ENCODE measurements around the gene CROCC.
"Not testable (repeated sequence)": the region's sequence is repeated elsewhere in the genome, so short reads cannot be mapped to it uniquely, and the experiment has no call there.

Gene CROCC

DNA sequence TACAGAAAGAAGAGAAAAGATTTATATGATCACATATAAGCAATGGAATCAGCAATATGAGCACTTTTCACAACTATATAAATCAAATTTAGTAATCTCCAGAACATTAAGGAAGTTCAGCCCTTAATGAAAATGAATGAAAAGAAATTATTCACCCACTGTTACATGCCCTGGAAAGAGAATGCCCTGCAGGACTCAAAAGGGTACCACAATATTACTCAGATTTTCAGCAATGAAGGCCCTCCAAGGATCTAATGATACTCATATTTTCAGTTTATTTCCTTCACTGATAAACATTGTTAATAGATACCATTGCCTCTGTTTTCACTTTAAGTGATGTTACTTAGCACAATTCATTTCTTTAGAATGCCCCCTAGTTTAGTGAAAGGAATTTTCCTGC is 23.4 kb upstream of the CROCC start:
- DNase-seq, result not testable (repeated sequence)

DNA sequence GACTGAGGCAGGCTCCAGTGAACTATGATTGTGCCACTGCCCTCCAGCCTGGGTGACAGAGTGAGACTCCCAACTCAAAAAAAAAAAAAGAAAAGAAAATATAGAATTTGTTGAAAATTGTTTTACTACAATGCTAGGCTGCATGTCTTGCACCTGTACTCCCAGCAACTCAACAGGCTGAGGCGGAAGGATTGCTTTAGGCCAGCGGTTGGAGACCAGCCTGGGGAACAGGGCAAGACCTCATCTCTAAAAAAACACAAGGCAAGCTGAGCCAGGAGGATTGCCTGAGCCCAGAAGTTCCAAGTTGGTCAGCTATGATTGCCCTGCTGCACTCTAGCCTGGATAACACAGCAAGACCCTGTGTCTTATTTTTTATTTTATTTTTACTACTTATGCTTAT is 22.7 kb upstream of the CROCC start:
- not testable (repeated sequence) for DNase-seq

DNA sequence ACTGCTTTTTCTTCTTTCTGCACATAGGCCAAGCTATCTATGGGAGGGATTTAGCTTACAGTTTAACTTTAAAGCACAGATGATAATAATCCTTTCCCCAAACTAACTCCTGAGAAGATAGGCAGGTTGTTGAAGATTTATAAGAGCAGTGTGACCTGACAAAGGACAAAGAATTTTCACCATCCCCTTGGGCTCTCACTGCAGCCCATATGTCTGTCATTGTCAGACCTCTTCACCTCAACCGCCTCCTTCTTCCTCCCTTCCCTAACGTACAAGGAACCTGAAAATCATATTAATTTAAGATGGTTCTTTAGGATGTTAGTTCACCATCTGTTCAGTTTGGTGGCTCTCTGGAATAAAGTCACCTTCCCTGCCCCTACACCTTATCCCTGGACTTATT is 21.0 kb upstream of the CROCC start:
- DNase-seq, result no peak

DNA sequence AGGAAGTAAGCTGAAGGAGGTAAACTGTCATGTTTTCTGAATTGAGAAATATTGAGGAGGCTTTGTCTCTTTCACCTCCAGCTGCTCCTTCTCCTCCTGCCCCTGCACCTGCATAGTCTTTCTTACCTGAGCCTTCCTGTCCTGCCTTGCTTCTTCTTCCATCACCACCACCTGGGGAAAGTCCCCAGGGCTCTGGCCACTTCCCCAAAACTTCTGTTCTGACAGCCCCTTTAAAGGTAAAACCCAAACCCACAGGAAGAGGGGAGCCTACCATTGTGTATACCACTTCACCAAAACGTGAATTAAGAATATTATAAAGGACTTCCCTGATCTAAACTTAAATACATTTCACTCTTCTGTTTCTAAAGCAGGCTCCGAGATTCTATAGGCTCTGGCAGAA is 20.4 kb upstream of the CROCC start:
- not testable (repeated sequence) for DNase-seq

DNA sequence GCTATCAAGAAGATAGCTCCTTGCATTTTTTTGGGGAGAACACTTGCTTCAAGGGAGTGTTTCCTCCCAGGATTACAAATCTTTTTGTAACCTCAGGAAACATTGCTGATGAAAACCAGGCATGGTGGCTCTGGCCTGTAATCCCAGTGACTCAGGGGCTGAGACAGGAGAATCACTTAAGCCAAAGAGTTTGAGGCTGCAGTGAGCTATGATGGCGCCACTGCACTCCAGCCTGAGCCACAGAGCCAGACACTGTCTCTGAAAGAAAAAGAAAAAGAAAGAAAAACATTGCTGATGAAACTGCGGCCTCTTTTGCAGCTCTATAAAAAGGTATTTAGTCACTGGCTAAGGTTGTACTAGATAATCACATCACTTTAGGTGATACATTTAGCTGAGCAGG is 18.7 kb upstream of the CROCC start:
- DNase-seq, result no peak

DNA sequence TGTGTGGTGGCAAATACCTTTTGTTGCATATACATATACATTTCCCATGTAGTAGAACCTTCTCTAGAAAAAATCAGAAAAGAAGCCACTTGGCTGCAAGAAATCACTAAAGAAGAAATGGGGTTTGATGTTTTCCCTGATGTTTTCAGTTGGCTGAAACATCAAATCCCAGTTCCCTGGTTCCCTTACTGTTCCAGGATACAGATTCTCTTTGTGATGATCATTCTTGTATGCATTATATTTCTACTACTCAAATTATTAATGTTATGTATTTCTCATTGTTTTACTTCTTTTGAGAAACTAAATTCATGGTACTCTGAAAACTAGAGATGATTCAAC is 18.3 kb upstream of the CROCC start:
- no peak for DNase-seq

DNA sequence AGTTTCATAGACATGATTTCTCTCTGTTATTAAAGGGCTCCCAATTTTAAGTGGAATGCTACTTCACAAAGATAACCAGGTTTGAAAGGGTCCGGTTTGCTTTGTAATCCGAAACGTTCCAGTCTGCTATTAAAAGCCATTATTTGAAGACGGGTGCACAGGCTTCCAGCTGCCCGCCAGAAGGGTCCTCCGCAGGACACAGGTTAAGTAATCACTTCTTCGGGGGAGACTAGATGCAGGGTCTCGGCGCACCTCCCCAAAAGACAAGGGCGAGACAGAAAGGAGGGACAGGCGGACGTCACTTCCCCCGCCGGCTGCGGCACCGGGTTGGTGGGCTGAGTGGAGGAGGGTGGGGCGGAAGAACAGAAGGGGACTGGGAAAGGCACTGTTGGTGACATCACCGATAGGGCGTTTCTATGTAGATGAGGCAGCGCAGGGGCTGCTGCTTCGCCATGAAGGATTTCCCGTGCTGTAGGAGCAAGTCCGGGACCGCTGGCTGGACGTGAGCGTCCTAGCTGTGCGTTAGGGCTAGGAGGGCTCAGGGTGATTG is 17.1 kb upstream of the CROCC start:
- DNase-seq, result peak; percentile 97

DNA sequence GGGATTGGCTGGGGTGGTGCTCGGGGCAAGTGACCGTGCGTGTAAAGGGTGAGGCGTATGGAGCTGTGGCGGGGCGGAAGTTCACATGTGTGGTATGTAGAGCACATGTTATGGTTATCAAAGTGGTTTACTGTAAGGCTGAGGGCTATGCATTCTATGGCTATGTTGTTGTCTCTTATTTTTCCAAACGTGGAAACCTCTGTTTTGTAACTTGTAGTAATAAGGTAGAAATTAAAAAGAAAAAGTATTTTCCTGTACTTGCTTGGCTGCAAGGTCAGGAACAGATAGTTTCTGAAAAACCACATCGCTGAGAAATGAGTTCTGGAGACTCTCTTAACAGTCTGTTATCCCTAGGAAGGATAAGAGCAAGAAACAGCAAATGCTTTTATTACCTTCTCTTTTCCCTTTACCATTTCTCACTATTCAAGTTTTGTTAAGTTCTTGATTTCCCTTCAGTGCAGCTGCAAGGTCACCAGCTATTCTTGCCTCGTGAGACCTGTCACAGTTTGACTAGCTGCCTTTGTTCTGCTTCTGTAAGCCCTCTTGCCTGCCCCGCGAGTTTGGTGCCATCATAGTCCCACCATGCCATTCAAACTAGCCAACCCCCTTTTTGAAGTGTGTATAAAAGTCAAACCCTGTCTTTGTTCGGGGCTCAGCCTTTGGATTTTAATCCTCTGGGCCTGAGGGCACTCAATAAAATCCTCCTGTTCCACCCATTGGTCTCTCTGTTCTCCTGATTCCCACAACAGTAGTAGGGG is 16.4 kb upstream of the CROCC start:
- DNase-seq, result no peak

DNA sequence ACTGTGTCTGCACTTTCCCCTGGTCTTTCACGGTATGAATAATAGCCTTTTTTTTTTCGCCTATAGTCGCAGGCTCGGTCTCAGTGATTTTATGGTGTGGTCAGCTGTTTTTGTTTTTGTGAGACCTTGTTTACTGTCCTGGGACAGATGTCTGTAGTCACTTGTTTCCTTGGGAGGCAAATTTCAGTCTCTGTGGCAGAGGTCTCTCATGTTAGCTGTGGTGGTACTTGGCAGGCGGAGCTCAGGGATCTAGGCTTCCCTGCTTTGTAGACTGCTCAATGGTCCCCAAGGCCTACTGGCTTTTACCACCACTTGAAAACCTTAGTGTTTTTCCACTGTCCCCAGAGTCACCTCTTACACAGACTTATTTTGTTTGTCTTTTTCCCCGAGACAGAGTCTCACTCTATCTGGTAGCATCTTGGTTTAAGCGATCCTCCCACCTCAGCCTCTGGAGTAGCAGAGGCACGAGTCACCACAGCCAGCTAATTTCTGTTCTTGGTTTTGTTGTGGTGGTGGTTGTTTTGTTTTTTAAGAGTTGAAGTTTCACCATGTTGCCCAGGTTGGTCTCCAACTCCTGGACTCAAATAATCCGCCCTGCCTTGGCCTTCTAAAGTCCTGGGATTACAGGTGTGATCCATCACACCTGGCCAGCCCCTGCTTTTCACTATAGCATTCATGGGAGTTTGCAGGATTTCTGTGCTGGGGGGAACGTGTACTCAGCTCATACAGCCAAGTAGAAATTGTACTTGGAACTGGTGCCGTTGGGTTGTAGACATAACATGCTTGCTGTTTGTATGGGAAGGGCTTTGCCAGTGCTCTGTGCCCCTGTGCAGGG is 15.6 kb upstream of the CROCC start:
- DNase-seq, result no peak

DNA sequence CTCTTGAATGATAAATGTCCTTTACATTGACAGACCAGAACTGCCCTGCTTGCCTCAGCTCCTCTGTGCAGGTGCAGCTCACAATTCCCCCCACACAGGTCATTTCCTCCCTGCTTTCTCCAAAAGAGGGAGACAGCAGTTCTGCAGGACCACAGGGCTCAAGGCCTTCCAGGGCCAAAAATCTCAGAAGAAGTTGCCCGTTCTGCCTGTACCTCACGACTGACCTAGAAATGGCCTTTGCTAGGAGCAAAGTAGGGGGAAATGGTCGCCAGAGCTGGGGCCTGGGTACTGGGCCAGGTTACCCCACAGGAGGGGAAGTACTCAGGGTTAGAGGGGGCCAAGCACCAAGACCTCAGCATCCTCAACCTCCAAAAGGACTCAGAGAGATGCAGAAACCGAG is 14.9 kb upstream of the CROCC start:
- DNase-seq, result no peak

DNA sequence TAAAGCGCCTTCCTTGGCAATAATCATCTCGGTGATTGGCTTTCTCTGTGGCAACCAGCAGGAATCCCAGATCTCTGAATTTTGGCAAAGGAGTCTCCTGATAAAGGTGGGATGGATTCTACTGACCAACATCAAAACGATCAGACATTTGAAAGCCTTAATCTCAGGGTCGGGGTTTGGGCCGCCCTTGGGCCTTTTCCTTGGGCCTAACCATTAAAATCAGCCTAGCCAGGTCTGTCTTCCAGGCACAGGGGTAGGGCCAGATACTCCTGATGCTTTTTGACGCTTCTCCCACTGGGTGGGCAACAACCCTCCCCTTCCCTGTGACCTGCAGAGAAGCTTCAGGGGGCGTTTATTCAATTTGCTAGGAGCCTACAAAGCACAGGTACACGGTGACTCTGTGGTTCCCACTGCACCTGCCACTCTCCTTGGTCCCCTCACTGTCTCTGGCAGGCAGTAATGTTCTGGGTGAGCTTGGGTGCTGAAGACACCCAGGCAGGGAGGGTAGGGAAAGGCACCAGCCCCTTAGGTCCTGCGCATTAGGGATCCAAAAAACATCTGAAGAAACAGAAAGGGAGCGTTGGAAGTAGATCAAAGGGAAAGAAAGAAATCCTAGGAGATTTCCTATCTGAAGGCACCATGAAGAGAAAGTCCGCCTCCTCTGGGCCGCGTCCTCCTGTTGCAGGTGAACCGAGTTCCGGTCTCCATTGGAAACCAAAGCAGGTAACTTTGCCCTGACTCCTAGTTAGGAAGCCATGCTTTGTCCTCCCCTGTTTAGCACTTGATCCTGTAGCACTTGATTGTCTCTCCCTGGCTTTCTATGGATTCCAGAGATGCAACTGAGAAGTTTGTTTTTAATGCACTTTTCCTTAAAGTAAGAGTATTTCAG is 13.6 kb upstream of the CROCC start:
- no peak for DNase-seq

DNA sequence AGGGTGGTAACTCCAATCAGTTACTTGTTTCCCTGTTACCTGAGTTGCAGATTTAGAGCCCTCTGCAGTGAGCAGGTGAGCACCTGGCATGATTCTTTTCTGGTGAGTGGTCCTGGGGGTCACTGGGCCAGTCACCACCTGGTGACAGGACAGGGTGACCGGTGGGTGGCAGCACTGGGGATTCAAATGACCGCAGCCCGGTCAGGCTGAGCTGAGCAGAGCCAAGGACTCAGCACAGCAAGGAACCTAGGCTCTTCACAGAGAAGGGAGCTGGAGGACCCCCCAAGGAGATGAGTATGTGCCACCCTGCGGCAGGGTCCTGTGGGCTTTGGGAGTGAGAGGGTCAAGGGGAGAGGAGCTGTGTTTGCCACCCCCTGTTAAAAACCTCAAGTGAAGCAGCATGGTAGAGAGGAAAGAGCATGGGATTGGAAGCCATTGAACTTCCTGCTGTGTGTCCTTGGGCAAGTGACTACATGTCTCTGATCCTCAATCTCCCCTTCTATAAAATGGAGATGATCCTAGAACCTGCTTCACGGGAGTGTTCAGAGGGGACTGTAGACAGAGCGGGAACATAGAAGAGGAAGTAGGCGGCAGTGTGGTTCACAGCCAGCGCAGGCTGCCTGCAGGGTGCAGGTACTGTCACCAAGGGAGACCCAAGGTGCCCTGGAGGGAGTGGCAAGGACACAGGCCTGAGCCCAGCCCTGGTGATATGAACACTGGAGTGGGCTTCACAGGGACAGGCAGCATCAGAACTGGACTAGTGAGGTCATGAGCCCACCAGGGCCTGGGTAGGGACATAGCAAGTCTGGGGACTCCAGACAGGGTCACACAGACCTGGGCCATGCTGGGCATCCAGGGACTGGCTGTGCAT is 9.6 kb upstream of the CROCC start:
- not testable (repeated sequence) for DNase-seq

DNA sequence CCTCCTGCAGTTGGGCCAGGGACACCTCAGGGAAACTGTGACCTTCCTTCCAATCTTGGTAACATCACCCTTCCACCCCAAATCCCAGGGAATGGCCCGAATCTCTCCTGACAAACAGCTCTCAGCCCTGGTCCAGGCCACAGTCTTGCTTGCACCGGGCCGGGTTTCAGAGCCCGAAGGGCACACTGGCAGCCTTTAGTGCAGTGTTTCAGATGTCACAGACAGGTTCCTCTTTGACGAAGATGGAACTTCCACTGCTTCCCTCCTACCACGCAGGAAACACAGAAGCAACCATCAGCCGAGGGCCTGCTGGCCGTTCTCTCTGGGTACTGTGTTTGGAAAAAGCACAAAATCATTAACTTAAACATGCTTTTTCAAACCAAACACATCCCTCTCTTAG is 9.0 kb upstream of the CROCC start:
- not testable (repeated sequence) for DNase-seq

DNA sequence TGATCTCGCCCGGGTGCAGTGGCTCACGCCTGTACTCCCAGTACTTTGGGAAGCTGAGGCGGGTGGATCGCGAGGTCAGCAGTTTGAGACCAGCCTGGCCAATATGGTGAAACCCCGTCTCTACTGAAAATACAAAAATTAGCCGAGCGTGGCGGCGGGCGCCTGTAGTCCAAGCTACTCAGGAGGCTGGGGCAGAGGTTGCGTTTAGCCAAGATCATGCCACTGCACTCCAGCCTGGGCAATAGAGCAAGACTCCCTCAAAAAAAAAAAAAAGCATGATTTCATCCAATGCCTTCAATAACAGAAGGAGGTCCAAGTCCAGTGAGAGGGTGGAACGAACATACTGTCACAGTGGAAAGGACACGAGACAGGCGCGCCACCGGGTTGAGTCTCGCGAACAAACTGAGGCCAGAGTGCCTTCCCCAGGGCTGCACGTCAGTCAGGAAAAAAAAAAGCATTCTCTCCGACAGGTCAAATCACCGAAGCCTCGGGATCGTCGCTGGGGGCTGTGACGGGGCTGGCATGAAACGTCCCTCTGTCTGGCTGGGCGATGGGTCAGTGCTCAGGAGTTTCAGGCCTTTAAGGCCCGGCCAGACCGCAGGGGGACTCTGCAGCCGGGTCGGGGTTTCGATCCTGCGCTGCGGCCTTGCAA is 8.4 kb upstream of the CROCC start:
- DNase-seq, result no peak

DNA sequence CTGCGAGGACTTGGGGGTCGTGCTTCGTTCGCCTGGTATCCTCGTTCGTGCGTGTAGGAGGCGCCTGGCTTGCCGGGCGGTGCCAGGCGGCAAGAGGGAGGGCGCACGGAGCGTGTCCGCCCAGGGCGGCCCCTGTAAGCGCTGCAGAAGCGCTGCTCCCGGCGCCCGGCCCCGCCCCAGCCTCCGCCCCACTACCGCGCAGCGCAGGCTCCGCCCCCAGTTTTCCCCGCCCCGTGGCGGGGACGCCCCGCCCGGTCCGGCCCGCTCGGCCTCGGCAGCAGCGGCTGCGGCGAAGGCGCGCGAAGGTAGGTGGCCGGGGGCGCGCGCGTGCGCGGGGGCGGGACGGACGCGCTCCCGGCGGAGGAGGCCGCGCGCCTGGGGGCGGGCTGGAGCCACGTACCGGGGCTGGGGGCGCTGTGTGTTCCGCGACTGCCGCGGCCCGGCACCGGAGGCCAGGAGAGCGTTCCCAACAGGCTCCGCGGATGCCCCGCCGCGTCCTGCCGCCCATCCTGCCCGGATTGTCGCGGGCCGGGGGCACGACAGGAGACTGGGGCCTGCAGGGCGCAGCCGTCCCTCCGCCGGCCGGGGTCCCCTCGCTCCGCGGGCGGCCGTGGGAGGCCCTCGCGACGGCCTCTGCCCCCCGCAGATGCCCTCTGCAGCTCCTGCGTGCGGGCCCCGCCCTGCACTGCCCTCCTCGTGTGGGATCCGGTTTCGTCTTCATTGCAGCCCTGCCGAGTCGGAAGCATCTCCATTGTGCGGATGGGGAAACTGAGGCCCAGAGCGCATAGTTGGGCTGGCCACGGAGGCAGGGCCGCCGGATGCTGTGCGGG is 7.7 kb upstream of the CROCC start:
- peak; percentile 97 for DNase-seq

DNA sequence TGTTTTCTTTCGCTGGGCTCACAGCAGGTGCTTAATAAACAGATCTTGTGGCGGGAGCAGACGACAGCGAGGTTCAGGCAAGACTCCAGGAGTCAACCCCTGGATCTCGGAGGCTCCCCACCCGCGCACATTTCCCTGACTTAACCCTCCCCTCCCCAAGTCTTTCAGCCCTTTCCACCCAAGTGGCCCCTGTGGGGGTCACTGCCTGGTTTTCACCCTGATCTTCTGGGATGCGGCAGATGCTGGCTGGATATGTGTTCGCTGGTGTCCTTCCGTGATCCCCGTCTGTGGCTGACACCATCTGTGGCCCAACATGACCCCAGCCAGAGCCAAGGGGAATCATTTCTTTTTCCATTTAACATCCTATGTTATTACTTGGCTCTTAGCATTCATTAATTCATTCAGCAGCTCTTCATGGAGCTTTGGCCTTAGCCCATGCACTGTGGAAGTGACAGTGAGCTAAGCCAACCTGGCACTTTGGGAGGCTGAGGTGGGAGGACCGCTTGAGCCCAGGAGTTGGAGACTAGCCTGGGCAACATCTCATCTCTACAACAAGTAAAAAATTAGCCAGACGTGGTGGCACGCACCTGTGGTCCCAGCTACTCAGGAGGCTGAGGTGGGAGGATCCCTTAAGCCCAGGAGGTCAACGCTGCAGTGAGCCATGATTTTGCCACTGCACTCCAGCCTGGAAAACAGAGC is 6.7 kb upstream of the CROCC start:
- DNase-seq, result peak; percentile 32

DNA sequence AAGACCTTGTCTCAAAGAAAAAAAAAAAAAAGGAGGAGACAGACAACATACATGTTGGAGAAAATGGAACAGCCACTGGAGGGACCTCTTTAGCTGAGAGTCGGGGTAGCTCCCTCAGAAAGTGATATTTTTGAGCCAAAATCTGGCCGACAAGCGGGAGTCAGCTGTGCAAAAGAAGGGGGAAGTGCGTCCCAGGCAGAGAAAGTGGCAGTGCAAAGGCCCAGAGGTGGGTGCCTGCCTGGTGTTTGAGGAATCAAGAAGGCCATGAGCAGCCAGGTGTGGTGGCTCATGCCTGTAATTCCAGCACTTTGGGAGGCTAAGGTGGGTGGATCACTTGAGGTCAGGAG is 6.1 kb upstream of the CROCC start:
- DNase-seq, result no peak

DNA sequence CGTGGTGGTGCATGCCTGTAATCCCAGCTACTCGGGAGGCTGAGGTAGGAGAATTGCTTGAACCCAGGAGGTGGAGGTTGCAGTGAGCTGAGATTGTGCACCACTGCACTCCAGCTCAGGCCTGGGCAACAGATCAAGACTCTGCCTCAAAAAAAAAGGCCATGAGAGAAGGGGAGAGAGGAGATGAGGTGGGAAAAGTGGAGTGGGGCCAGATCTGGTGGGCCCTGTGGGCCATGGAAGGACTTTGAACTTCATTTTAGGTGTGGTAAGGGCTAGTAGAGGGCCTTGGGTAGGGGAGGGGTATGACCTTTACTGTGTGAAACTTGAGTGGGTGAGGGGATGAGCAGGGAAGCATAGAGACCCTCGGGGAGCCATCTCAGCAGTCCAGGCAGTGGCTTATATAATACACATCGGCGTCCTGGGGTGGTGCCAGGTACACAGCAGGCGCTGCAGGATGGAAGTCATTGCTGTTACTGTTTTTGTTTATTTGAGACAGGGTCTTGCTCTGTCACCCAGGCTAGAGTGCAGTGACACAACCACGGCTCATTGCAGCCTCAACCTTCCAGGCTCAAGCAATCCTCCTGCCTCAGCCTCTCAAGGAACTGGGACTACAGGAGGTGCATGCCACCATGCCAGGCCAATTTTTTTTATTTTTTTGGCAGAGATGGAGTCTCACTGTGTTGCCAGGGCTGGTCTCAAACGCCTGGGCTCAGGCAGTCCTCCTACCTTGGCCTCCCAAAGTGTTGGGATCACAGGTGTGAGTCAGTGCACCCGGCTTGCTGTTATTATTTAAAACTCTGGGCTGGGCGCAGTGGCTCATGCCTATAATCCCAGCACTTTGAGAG is 5.5 kb upstream of the CROCC start:
- not testable (repeated sequence) for DNase-seq

DNA sequence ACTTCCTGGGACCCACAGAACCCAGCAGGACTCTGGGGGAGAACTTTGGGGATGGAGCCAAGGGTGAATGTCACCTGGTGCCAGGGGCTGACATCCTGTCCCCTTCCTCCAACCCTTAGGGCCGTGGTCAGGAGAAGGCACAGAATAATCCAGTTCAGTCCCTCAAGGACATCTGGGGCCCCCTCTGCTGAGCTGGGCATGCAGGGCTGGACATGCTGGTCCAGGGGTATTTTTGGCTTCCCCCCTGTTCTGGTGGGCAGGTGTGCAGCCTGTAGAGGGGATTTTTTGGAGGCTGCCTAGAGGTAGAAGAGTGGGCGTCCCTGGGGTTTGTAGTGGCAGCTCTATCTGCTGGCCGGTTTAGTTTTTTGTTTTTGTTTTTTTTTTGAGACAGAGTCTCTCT is 3.4 kb upstream of the CROCC start:
- DNase-seq, result no peak
